Fibroblast of skin of scalp (primary cell): ENCODE results near the gene PPP1R9B.

Source experiments
- DNase-seq: peaks from one replicate; pipeline ENCODE4 v3.0.0-alpha.2; 2013

Gene PPP1R9B

GRCh38 chr17:50088952-50089825 is 61.3 kb downstream of the PPP1R9B start:
- DNase-seq: no peak

GRCh38 chr17:50087912-50088405 is 62.5 kb downstream of the PPP1R9B start:
- DNase-seq: no peak

GRCh38 chr17:50087246-50087911 is 63.1 kb downstream of the PPP1R9B start:
- peak; percentile 77 for DNase-seq
